ENCODE data around the gene ABITRAM. TPM values are rescaled to one million over a fixed set of nuclear protein-coding genes. Genes with fewer than 3 reads are reported as not detected.

The ABITRAM gene
- total RNA-seq, 4 donors from 2014 or later: 18.5 to 42.9 (median 19.1) TPM

- Histone ChIP-seq H3K27me3 (no peaks in the 10 kb centered on the region), H3K27ac (no peak overlapping the region), H3K4me1 (peaks cover 3 to 12% of the 10 kb centered on the region in 2 donors), H3K4me3 (replicated peaks in 1 of 3) (no peak overlapping the region), H3K36me3 (peaks cover 0 to 9% of the 10 kb centered on the region in 2 donors), H3K9me3 (no peaks in the 10 kb centered on the region)
- TF ChIP-seq POLR2A (IDR thresholded peaks at IDR 0.05) (no peak), CTCF (IDR thresholded peaks at IDR 0.05) (no peak)
- intact Hi-C loops (cut with DNase I): no loop called here
- 92 to 94% methylated on average over 3 of the region's 3 CpGs for WGBS, 2 donors
- DNase-seq: no peak
Measured at GRCh38 chr9:108972186-108972585, 38.0 kb downstream of the ABITRAM start.

- Histone ChIP-seq H3K27ac (no peak overlapping the region), H3K4me1 (peaks cover 3 to 12% of the 10 kb centered on the region in 2 donors), H3K27me3 (no peaks in the 10 kb centered on the region), H3K36me3 (peaks cover 0 to 9% of the 10 kb centered on the region in 2 donors), H3K9me3 (no peaks in the 10 kb centered on the region), H3K4me3 (replicated peaks in 1 of 3) (no peak overlapping the region)
- TF ChIP-seq CTCF (IDR thresholded peaks at IDR 0.05) (no peak), POLR2A (IDR thresholded peaks at IDR 0.05) (no peak)
- no peak for DNase-seq
- WGBS, 2 donors: 67 to 77% methylated on average over 2 of the region's 2 CpGs
- intact Hi-C loops (cut with DNase I): no loop called here
Measured at GRCh38 chr9:108972626-108973209, 38.5 kb downstream of the ABITRAM start.

DNA sequence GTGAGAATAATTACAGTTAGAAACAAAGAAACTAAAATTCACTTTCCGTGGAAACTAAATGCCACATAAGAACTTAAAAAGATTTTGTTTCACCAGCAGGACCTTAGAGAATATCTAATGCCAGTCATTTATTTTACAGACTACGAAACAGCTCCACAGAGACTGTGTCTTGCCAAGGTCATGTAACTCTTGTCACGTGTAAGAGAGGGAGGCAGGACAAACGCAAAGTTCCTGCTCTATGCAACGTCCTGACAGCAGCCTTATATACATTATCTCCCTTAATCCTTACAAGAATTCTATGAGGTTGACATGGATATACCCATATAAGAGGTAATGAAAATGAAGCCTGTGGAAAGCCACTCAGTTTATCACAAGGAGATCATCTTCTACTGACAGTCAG, 39.7 kb downstream of the ABITRAM start:
- no peak overlapping the region for H3K27ac ChIP-seq
- H3K4me3 ChIP-seq (replicated peaks in 1 of 3): no peak overlapping the region
- peaks cover 0 to 12% of the 10 kb centered on the region in 2 donors for H3K4me1 ChIP-seq
- TF ChIP-seq CTCF (IDR thresholded peaks at IDR 0.05): no peak
- TF ChIP-seq POLR2A (IDR thresholded peaks at IDR 0.05): no peak
- no peaks in the 10 kb centered on the region for H3K9me3 ChIP-seq
- WGBS, 2 donors: 65 to 70% methylated on average over 5 of the region's 5 CpGs
- intact Hi-C loops (cut with DNase I): no loop called here
- no peaks in the 10 kb centered on the region for H3K27me3 ChIP-seq
- peaks cover 0 to 11% of the 10 kb centered on the region in 2 donors for H3K36me3 ChIP-seq
- no peak for DNase-seq

DNA sequence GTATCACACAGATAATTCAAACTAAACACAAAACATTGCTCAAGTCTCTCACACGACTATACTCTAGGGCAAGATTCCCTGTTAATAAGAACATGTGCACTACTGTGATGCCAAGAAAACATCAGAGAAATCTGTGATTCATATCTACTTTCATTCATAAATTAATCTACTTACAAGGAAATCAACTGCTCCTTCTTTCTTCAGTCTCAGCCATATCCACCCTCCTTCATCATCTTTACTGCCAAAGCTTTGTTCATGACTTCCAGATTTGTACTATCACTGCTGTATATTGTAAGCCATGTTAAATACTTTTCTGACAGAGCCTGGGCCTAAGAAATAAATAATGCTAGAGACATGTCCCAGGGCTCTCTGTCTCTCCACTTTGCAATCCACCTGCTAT, 44.0 kb downstream of the ABITRAM start:
- TF ChIP-seq CTCF (IDR thresholded peaks at IDR 0.05) (no peak), POLR2A (IDR thresholded peaks at IDR 0.05) (no peak)
- no peak overlapping the region for H3K4me3 ChIP-seq (replicated peaks in 1 of 3)
- no peaks in the 10 kb centered on the region for H3K9me3 ChIP-seq
- no peak overlapping the region for H3K27ac ChIP-seq
- no peaks in the 10 kb centered on the region for H3K27me3 ChIP-seq
- H3K4me1 ChIP-seq: peaks cover 0 to 4% of the 10 kb centered on the region in 2 donors
- WGBS, 2 donors: 63 to 77% methylated on average over 1 of the region's 1 CpG
- intact Hi-C loops (cut with DNase I): no loop called here
- no peak for DNase-seq
- H3K36me3 ChIP-seq: peaks cover 14 to 35% of the 10 kb centered on the region in 2 donors

DNA sequence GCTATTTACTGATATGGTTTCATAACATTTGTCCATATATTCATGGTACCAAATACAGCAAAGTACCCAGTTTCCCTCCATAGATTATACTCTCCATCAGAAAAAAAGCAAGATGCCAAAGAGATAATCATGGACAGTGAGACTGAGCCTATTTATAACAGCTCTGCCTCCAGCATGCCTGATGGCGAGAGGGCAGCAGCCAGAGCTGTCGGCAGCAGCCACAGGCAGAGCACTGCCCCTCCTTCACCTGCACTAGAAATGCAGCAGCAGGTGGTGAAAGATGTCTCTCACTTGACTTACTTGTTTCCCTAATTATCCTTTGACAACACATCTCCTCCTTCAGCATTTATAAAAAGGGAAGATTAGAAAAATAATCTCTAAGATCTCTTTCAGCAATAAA, 46.7 kb downstream of the ABITRAM start:
- DNase-seq: no peak
- 95 to 98% methylated on average over 2 of the region's 2 CpGs for WGBS, 2 donors
- no peaks in the 10 kb centered on the region for H3K27me3 ChIP-seq
- TF ChIP-seq POLR2A (IDR thresholded peaks at IDR 0.05) (no peak), CTCF (IDR thresholded peaks at IDR 0.05) (no peak)
- H3K4me1 ChIP-seq: no peaks in the 10 kb centered on the region
- H3K4me3 ChIP-seq (replicated peaks in 1 of 3): no peak overlapping the region
- intact Hi-C loops (cut with DNase I): no loop called here
- H3K36me3 ChIP-seq: peaks cover 17 to 37% of the 10 kb centered on the region in 2 donors
- H3K27ac ChIP-seq: no peak overlapping the region
- no peaks in the 10 kb centered on the region for H3K9me3 ChIP-seq
